Activated T-helper 1 cell treated with Interleukin-2 at 50 U/mL for 16 hours (primary cell): ENCODE measurements around the gene STXBP5L.
"Not testable (repeated sequence)": the region's sequence is repeated elsewhere in the genome, so short reads cannot be mapped to it uniquely, and the experiment has no call there.

Experiments used
- DNase-seq: peaks from one replicate; pipeline ENCODE4 v3.0.0-alpha.2; 2020; ENCODE audit warnings: low read depth

Gene STXBP5L

GRCh38 chr3:121230194-121230593, 322.2 kb downstream of the STXBP5L start:
- DNase-seq = not testable (repeated sequence)

GRCh38 chr3:121231872-121232271, 323.9 kb downstream of the STXBP5L start:
- no peak for DNase-seq

- no peak for DNase-seq
Measured at GRCh38 chr3:121232309-121233225, 324.6 kb downstream of the STXBP5L start.

- no peak for DNase-seq
Measured at GRCh38 chr3:121243208-121243607, 335.2 kb downstream of the STXBP5L start.

- no peak for DNase-seq
Measured at GRCh38 chr3:121252676-121253075, 344.7 kb downstream of the STXBP5L start.

GRCh38 chr3:121269389-121269788, 361.4 kb downstream of the STXBP5L start:
- no peak for DNase-seq

GRCh38 chr3:121274411-121274810, 366.4 kb downstream of the STXBP5L start:
- DNase-seq = no peak

- no peak for DNase-seq
Measured at GRCh38 chr3:121295452-121295851, 387.4 kb downstream of the STXBP5L start.

GRCh38 chr3:121295979-121296378, 388.0 kb downstream of the STXBP5L start:
- no peak for DNase-seq

GRCh38 chr3:121324320-121324719, 416.3 kb downstream of the STXBP5L start:
- DNase-seq = no peak

- DNase-seq = no peak
Measured at GRCh38 chr3:121330118-121330517, 422.1 kb downstream of the STXBP5L start.

GRCh38 chr3:121330634-121331033, 422.6 kb downstream of the STXBP5L start:
- no peak for DNase-seq

- DNase-seq = not testable (repeated sequence)
Measured at GRCh38 chr3:121355960-121356359, 448.0 kb downstream of the STXBP5L start.

- DNase-seq = no peak
Measured at GRCh38 chr3:121362035-121362734, 454.2 kb downstream of the STXBP5L start.

- DNase-seq = not testable (repeated sequence)
Measured at GRCh38 chr3:121388308-121388707, 480.3 kb downstream of the STXBP5L start.

GRCh38 chr3:121395967-121396366, 488.0 kb downstream of the STXBP5L start:
- not testable (repeated sequence) for DNase-seq

GRCh38 chr3:121398051-121398450, 490.0 kb downstream of the STXBP5L start:
- DNase-seq = not testable (repeated sequence)

- no peak for DNase-seq
Measured at GRCh38 chr3:121399820-121400219, 491.8 kb downstream of the STXBP5L start.

- no peak for DNase-seq
Measured at GRCh38 chr3:121405631-121406030, 497.6 kb downstream of the STXBP5L start.

- DNase-seq = no peak
Measured at GRCh38 chr3:121411523-121411922, 503.5 kb downstream of the STXBP5L start.

- DNase-seq = no peak
Measured at GRCh38 chr3:121414924-121415323, 506.9 kb downstream of the STXBP5L start.

GRCh38 chr3:121418182-121418581, 510.2 kb downstream of the STXBP5L start:
- DNase-seq = no peak

- DNase-seq = no peak
Measured at GRCh38 chr3:121424549-121424948, 516.5 kb downstream of the STXBP5L start.
